COR-L47 (cell line): ENCODE results near the gene GRIK4.

Experiments
- DNase-seq: peaks from one replicate; lab custom pipeline; 2025; lab: John Stamatoyannopoulos, UW

The GRIK4 gene

GRCh38 chr11:120709808-120710207 lies 198.3 kb downstream of the GRIK4 start:
- DNase-seq: no peak

GRCh38 chr11:120710354-120711131 lies 199.0 kb downstream of the GRIK4 start:
- DNase-seq: no peak

GRCh38 chr11:120712014-120712413 lies 200.5 kb downstream of the GRIK4 start:
- DNase-seq: no peak

GRCh38 chr11:120712881-120713280 lies 201.3 kb downstream of the GRIK4 start:
- no peak for DNase-seq

GRCh38 chr11:120713296-120713695 lies 201.7 kb downstream of the GRIK4 start:
- DNase-seq: no peak

- no peak for DNase-seq
Observed at GRCh38 chr11:120714438-120714837, 202.9 kb downstream of the GRIK4 start.

- DNase-seq: peak; percentile 26
Observed at GRCh38 chr11:120715239-120715638, 203.7 kb downstream of the GRIK4 start.

- no peak for DNase-seq
Observed at GRCh38 chr11:120717042-120717441, 205.5 kb downstream of the GRIK4 start.

GRCh38 chr11:120717623-120718022 lies 206.1 kb downstream of the GRIK4 start:
- DNase-seq: no peak

GRCh38 chr11:120718171-120718570 lies 206.6 kb downstream of the GRIK4 start:
- no peak for DNase-seq

- no peak for DNase-seq
Observed at GRCh38 chr11:120719348-120719747, 207.8 kb downstream of the GRIK4 start.

- DNase-seq: no peak
Observed at GRCh38 chr11:120720760-120721159, 209.2 kb downstream of the GRIK4 start.

GRCh38 chr11:120722524-120722923 lies 211.0 kb downstream of the GRIK4 start:
- no peak for DNase-seq

- DNase-seq: no peak
Observed at GRCh38 chr11:120723751-120724150, 212.2 kb downstream of the GRIK4 start.

GRCh38 chr11:120727752-120728151 lies 216.2 kb downstream of the GRIK4 start:
- DNase-seq: no peak

GRCh38 chr11:120735035-120735434 lies 223.5 kb downstream of the GRIK4 start:
- DNase-seq: no peak

- no peak for DNase-seq
Observed at GRCh38 chr11:120738516-120739046, 227.0 kb downstream of the GRIK4 start.

- DNase-seq: no peak
Observed at GRCh38 chr11:120739780-120740179, 228.2 kb downstream of the GRIK4 start.

GRCh38 chr11:120740380-120740779 lies 228.8 kb downstream of the GRIK4 start:
- no peak for DNase-seq

GRCh38 chr11:120744016-120744994 lies 232.8 kb downstream of the GRIK4 start:
- no peak for DNase-seq

- no peak for DNase-seq
Observed at GRCh38 chr11:120746376-120746775, 234.8 kb downstream of the GRIK4 start.

- DNase-seq: peak; percentile 85
Observed at GRCh38 chr11:120746836-120747609, 235.5 kb downstream of the GRIK4 start.
